ENCODE measurements around the gene COMMD7.

COMMD7 gene

GRCh38 chr20:32675223-32675975 is 67.9 kb downstream of the COMMD7 start:
- TF ChIP-seq, protein P1, sequence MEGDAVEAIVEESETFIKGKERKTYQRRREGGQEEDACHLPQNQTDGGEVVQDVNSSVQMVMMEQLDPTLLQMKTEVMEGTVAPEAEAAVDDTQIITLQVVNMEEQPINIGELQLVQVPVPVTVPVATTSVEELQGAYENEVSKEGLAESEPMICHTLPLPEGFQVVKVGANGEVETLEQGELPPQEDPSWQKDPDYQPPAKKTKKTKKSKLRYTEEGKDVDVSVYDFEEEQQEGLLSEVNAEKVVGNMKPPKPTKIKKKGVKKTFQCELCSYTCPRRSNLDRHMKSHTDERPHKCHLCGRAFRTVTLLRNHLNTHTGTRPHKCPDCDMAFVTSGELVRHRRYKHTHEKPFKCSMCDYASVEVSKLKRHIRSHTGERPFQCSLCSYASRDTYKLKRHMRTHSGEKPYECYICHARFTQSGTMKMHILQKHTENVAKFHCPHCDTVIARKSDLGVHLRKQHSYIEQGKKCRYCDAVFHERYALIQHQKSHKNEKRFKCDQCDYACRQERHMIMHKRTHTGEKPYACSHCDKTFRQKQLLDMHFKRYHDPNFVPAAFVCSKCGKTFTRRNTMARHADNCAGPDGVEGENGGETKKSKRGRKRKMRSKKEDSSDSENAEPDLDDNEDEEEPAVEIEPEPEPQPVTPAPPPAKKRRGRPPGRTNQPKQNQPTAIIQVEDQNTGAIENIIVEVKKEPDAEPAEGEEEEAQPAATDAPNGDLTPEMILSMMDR (IDR thresholded peaks at IDR 0.05; ENCODE audit: low read depth, low read length): no peak
- no peak for DNase-seq (ENCODE audit: extremely low read depth, low read depth)

- DNase-seq (ENCODE audit: extremely low read depth, low read depth): peak; percentile 14
- TF ChIP-seq, protein P1 (IDR thresholded peaks at IDR 0.05; ENCODE audit: low read depth, low read length): peak; percentile 81
Observed at GRCh38 chr20:32674362-32674789, 68.9 kb downstream of the COMMD7 start.

DNA sequence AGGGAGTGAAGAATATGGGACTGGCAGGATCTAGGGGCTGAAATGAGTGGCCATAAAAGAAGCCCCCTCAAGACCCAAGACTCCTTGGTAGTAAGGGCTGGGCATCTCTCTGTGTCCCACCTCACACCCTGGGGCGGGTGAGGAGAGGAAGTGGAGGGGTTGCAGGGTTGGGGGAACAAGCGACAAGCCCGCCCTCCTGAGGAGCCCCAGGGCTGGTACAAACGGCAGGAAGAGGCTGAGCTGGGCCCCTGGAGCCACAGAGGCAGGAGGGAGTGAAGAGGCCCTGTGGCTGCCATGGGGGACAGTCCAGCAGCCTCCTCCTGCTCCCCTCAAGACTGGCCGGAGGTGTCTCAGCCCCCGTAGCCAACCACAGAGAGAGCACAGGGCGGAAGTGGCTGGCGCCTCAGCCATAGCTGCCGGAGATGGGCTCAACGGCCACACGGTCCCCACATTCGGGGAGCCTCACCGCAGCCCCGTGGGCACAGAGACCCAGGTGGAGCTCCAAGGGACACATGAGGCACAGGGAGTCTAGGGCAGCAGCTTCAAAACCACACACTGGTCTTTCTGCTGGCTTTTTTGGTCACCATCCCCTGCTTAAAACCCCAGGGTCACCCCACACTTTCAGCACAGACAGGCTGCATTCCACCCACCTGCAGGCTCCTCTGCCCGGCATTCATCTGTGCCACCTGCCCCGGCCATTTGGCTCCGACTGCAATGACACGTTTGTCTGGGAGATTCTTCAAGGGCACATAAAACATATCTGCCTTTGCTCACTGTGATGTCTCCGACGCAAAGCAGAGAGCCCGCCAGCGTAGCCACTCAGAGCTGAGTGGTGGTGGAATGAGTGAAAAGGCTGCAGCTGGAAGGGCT is 70.0 kb downstream of the COMMD7 start:
- no peak for DNase-seq (ENCODE audit: extremely low read depth, low read depth)
- TF ChIP-seq, protein P1 (IDR thresholded peaks at IDR 0.05; ENCODE audit: low read depth, low read length): no peak

DNA sequence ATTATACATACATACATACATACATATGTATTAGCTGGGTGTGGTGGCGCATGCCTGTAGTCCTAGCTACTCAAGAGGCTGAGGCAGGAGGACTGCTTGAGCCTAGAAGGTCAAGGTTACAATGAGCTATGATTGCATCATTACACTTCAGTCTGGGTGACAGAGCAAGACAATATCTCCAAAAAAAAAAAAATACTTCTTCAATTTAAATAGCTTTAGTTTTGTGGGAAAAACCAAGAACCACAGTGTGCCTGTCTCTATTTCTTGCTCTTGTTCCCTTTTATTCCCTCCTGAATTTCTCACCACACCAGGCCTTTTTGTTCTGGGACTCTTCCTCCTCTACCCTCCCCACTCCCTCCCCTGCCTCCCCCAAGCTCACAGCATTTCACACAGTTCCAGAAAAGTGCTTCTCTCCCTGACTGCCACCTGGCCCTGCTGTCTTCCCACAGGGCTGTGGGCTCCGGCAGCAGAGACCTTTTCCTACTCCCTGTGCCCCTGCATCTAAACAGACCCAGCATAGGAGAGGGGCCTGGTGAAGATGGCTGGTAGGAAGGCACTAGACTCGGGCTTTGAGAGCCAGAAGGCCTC is 70.8 kb downstream of the COMMD7 start:
- no peak for DNase-seq (ENCODE audit: extremely low read depth, low read depth)
- TF ChIP-seq, protein P1 (IDR thresholded peaks at IDR 0.05; ENCODE audit: low read depth, low read length): no peak

DNA sequence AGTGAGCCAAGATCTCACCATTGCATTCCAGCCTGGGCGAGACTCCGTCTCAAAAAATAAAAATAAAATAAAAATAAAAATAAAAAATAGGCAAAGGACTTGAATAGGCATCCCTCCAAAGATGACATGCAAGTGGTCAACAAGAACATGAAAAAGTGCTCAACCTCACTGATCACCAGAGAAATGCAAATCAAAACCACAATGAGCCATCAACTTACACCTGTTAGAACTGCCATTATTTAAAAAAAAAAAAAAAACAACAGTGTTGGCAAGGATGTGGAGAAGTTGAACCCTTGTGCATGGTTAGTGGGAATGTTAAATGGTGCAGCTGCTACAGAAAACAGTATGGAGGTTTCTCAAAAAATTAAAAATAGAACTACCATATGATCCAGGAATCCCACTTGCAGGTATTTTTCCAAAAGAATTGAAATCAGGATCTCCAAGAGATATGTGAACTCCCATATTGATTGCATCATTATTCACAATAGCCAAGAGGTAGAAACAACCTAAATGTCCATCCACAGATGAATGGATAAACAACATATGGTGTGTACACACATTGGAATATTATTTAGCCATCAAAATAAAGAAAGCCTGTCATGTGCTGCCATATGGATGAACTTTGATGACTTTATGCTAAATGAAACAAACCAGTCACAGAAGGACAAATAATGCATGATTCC is 72.4 kb downstream of the COMMD7 start:
- DNase-seq (ENCODE audit: extremely low read depth, low read depth): no peak
- TF ChIP-seq, protein P1 (IDR thresholded peaks at IDR 0.05; ENCODE audit: low read depth, low read length): no peak

- DNase-seq (ENCODE audit: extremely low read depth, low read depth): no peak
- TF ChIP-seq, protein P1 (IDR thresholded peaks at IDR 0.05; ENCODE audit: low read depth, low read length): no peak
Observed at GRCh38 chr20:32667027-32667426, 76.2 kb downstream of the COMMD7 start.

All from AG09319 (cell line).